Mammary epithelial cell (primary cell): ENCODE data around the gene HSPA1A.

ENCODE experiments used
- EZH2 ChIP-seq: IDR thresholded peaks from 2 replicates; pipeline ENCODE4 v1.6.1; 2012; ENCODE audit warnings: low read length, inconsistent platforms, borderline replicate concordance
- TF ChIP-seq, protein P1 (sequence below), 2 donors: IDR thresholded peaks in 1 of 2; conservative IDR thresholded peaks in 1 of 2; 2 replicates each; pipeline ENCODE4 v1.5.1; 2011 to 2012; ENCODE audit warnings: inconsistent platforms in 2 of 2, low read length in 2 of 2, mild to moderate bottlenecking in 2 of 2, control low read depth in 1 of 2, low read depth in 1 of 2; ENCODE audit not compliant: insufficient read depth in 1 of 2; ENCODE audit errors: extremely low read depth in 1 of 2

GRCh38 chr6:31815025-31815838, at the start of gene HSPA1A, which contains the start of gene HSPA1L:
- TF ChIP-seq, protein P1, sequence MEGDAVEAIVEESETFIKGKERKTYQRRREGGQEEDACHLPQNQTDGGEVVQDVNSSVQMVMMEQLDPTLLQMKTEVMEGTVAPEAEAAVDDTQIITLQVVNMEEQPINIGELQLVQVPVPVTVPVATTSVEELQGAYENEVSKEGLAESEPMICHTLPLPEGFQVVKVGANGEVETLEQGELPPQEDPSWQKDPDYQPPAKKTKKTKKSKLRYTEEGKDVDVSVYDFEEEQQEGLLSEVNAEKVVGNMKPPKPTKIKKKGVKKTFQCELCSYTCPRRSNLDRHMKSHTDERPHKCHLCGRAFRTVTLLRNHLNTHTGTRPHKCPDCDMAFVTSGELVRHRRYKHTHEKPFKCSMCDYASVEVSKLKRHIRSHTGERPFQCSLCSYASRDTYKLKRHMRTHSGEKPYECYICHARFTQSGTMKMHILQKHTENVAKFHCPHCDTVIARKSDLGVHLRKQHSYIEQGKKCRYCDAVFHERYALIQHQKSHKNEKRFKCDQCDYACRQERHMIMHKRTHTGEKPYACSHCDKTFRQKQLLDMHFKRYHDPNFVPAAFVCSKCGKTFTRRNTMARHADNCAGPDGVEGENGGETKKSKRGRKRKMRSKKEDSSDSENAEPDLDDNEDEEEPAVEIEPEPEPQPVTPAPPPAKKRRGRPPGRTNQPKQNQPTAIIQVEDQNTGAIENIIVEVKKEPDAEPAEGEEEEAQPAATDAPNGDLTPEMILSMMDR (conservative IDR thresholded peaks at IDR 0.05 in 1 of 2, IDR thresholded peaks at IDR 0.05 in 1 of 2; ENCODE audit: extremely low read depth in 1 of 2, insufficient read depth in 1 of 2, low read depth in 1 of 2, low read length in 2 of 2): no peak
- no peak for TF ChIP-seq EZH2
